ENCODE data around the gene GRAMD1B. TPM values are rescaled to one million over a fixed set of nuclear protein-coding genes. Genes with fewer than 3 reads are reported as not detected.
"Not testable (repeated sequence)": the region's sequence is repeated elsewhere in the genome, so short reads cannot be mapped to it uniquely, and the experiment has no call there.

Gene GRAMD1B
- total and polyA plus RNA-seq, 2 donors (not counting 1 experiment from before 2014, with no cell fraction given): 0.58 to 11.6 TPM

GRCh38 chr11:123511037-123511870 is 81.2 kb downstream of the GRAMD1B start:
- Mint-ChIP-seq H3K9me3 (ENCODE audit: insufficient read depth) (no peaks in the 10 kb centered on the region), H3K4me1 (peaks cover 8% of the 10 kb centered on the region), H3K27me3 (no peaks in the 10 kb centered on the region), H3K27ac (no peak overlapping the region), H3K4me3 (peak overlapping the region; percentile 42)
- H3K4me3 ChIP-seq (ENCODE audit: control extremely low read depth in 1 of 5, extremely low read depth in 1 of 5, insufficient read depth in 1 of 5, low read depth in 2 of 5, low read length in 4 of 5): no peak overlapping the region
- POLR2A ChIA-PET: interaction anchor here (1.4 kb wide), 1 partner anchor 10 kb away, joined by 3 read pairs; no protein-coding TSS in a partner anchor
- no peaks in the 10 kb centered on the region for H3K36me3 ChIP-seq (replicated peaks in 1 of 2; ENCODE audit: control extremely low read depth in 1 of 2, control insufficient read depth in 1 of 2, extremely low read depth in 1 of 2, insufficient read depth in 2 of 2, low read length in 1 of 2)
- no peak overlapping the region for H3K27ac ChIP-seq (ENCODE audit: low read length in 2 of 2)
- peak; percentile 86 for TF ChIP-seq CTCF (IDR thresholded peaks at IDR 0.05)
- TF ChIP-seq EZH2 (IDR thresholded peaks at IDR 0.05; ENCODE audit: borderline replicate concordance, insufficient read depth, low read depth, low read length, poor library complexity, severe bottlenecking): no peak
- ATAC-seq (ENCODE audit: low read depth) (peak; percentile 99), DNase-seq (peak; percentile 66)
- H3K9ac ChIP-seq (ENCODE audit: low read length): no peak overlapping the region
- no peaks in the 10 kb centered on the region for H3K9me3 ChIP-seq (ENCODE audit: control extremely low read depth in 1 of 3, control insufficient read depth in 2 of 3, insufficient read depth in 1 of 3, low read length in 2 of 3)
- peaks cover 3% of the 10 kb centered on the region in 2 donors for H3K4me1 ChIP-seq (ENCODE audit: control insufficient read depth in 2 of 2, insufficient read depth in 2 of 2, low read length in 2 of 2)
- no peaks in the 10 kb centered on the region for H4K20me1 ChIP-seq (ENCODE audit: control insufficient read depth, insufficient read depth, low read length, poor library complexity, severe bottlenecking)
- peaks cover 3% of the 10 kb centered on the region for H3K79me2 ChIP-seq (ENCODE audit: control insufficient read depth, insufficient read depth, low read length)
- CTCF ChIA-PET: interaction anchor here (0.6 to 4.0 kb wide), 12 partner anchors 9 to 69 kb away, joined by 3 to 21 read pairs (median 4); no protein-coding TSS in a partner anchor
- no peak overlapping the region for H3K4me2 ChIP-seq (replicated peaks; ENCODE audit: low read depth, low read length, poor library complexity, severe bottlenecking)
- WGBS (ENCODE audit: insufficient coverage): 24% methylated on average over 13 of the region's 14 CpGs
- intact Hi-C loops (cut with micrococcal nuclease): loop anchor here (1.0 to 2.0 kb wide), 3 partner anchors 32 to 66 kb away; no protein-coding TSS in a partner anchor
- H3K27me3 ChIP-seq (replicated peaks in 1 of 4; ENCODE audit: control extremely low read depth in 1 of 4, control insufficient read depth in 3 of 4, insufficient read depth in 4 of 4, low read length in 3 of 4): no peaks in the 10 kb centered on the region
- H2AFZ ChIP-seq (ENCODE audit: insufficient read depth, low read depth, low read length, poor library complexity, severe bottlenecking): no peak overlapping the region

- H3K27me3 ChIP-seq (replicated peaks in 1 of 4; ENCODE audit: control extremely low read depth in 1 of 4, control insufficient read depth in 3 of 4, insufficient read depth in 4 of 4, low read length in 3 of 4); intact Hi-C loops (cut with micrococcal nuclease); H3K9me3 ChIP-seq (ENCODE audit: control extremely low read depth in 1 of 3, control insufficient read depth in 2 of 3, insufficient read depth in 1 of 3, low read length in 2 of 3); ATAC-seq (ENCODE audit: low read depth); H4K20me1 ChIP-seq (ENCODE audit: control insufficient read depth, insufficient read depth, low read length, poor library complexity, severe bottlenecking); POLR2A ChIA-PET; H3K4me3 Mint-ChIP-seq; H3K4me2 ChIP-seq (replicated peaks; ENCODE audit: low read depth, low read length, poor library complexity, severe bottlenecking); H3K9me3 Mint-ChIP-seq (ENCODE audit: insufficient read depth); H3K79me2 ChIP-seq (ENCODE audit: control insufficient read depth, insufficient read depth, low read length); H3K27ac ChIP-seq (ENCODE audit: low read length in 2 of 2); H3K9ac ChIP-seq (ENCODE audit: low read length); DNase-seq; H2AFZ ChIP-seq (ENCODE audit: insufficient read depth, low read depth, low read length, poor library complexity, severe bottlenecking); H3K27me3 Mint-ChIP-seq; H3K4me3 ChIP-seq (ENCODE audit: control extremely low read depth in 1 of 5, extremely low read depth in 1 of 5, insufficient read depth in 1 of 5, low read depth in 2 of 5, low read length in 4 of 5); H3K36me3 ChIP-seq (replicated peaks in 1 of 2; ENCODE audit: control extremely low read depth in 1 of 2, control insufficient read depth in 1 of 2, extremely low read depth in 1 of 2, insufficient read depth in 2 of 2, low read length in 1 of 2); H3K27ac Mint-ChIP-seq: not testable (repeated sequence)
- peaks cover 13% of the 10 kb centered on the region in 2 donors for H3K4me1 ChIP-seq (ENCODE audit: control insufficient read depth in 2 of 2, insufficient read depth in 2 of 2, low read length in 2 of 2)
- CTCF ChIA-PET: interaction anchor here (0.9 to 4.0 kb wide), 9 partner anchors 10 to 105 kb away, joined by 3 to 21 read pairs (median 3); no protein-coding TSS in a partner anchor
- H3K4me1 Mint-ChIP-seq: peaks cover 28% of the 10 kb centered on the region
These were observed 83.2 kb downstream of the GRAMD1B start for GRCh38 chr11:123513309-123513708.
